Neural cell (in vitro differentiated cells): ENCODE measurements around the gene ATF6. TPM values are rescaled to one million over a fixed set of nuclear protein-coding genes. Genes with fewer than 3 reads are reported as not detected.

ENCODE experiments used
- H2AFZ ChIP-seq: fragments of 200-600, 300-800 bp; sonication (generic), shearing (Covaris generic); 2 replicates; pipeline ENCODE4 v1.6.0; 2014; ENCODE audit warnings: low read depth, mild to moderate bottlenecking, antibody characterized with exemption, low read length, moderate library complexity
- H3F3A ChIP-seq: fragments of 200-600 bp; shearing (Covaris generic); 2 replicates; pipeline ENCODE4 v1.6.1; 2016; ENCODE audit warnings: mild to moderate bottlenecking, moderate library complexity, mixed read lengths, antibody characterized with exemption, low read length; ENCODE audit not compliant: insufficient read depth, poor library complexity, severe bottlenecking
- H3K27ac ChIP-seq: fragments of 200-600, 300-800 bp; sonication (generic), shearing (Covaris generic); 2 replicates; pipeline ENCODE4 v1.5.1; 2014; ENCODE audit warnings: mild to moderate bottlenecking, low read length, moderate library complexity
- H3K27me3 ChIP-seq: fragments of 300-800, 200-600 bp; sonication (generic), shearing (Covaris generic); 2 replicates; pipeline ENCODE4 v1.6.0; 2014; ENCODE audit warnings: mild to moderate bottlenecking, low read depth, low read length, moderate library complexity; ENCODE audit not compliant: insufficient read depth
- H3K36me3 ChIP-seq: fragments of 300-800, 200-600 bp; sonication (generic), shearing (Covaris generic); 2 replicates; pipeline ENCODE4 v1.5.1; 2014; ENCODE audit warnings: mild to moderate bottlenecking, antibody characterized with exemption, low read length, moderate library complexity; ENCODE audit not compliant: insufficient read depth
- H3K4me2 ChIP-seq: fragments of 300-800, 200-600 bp; sonication (generic), shearing (Covaris generic); 2 replicates; pipeline ENCODE4 v1.6.0; 2014; ENCODE audit warnings: mild to moderate bottlenecking, low read length
- H3K4me3 ChIP-seq: fragments of 300-800, 200-600 bp; sonication (generic), shearing (Covaris generic); 2 replicates; pipeline ENCODE4 v1.5.1; 2014; ENCODE audit warnings: mild to moderate bottlenecking, low read length, moderate library complexity
- H3K79me2 ChIP-seq: fragments of 200-600 bp; shearing (Covaris generic); replicated peaks from 2 replicates; pipeline ENCODE4 v1.6.0; 2014; ENCODE audit warnings: mild to moderate bottlenecking, low read length, moderate library complexity; ENCODE audit not compliant: insufficient read depth
- H3K9ac ChIP-seq: fragments of 300-800, 200-600 bp; sonication (generic), shearing (Covaris generic); 2 replicates; pipeline ENCODE4 v1.6.1; 2016; ENCODE audit warnings: mild to moderate bottlenecking, low read length, mixed read lengths
- H3K9me2 ChIP-seq: fragments of 200-600 bp; shearing (Covaris generic); 2 replicates; pipeline ENCODE4 v1.6.1; 2016; ENCODE audit warnings: mild to moderate bottlenecking, low read length, mixed read lengths; ENCODE audit not compliant: insufficient read depth
- H3K9me3 ChIP-seq: fragments of 200-600, 300-800 bp; sonication (generic), shearing (Covaris generic); 2 replicates; pipeline ENCODE4 v1.6.1; 2016; ENCODE audit warnings: mild to moderate bottlenecking, mixed run types, low read length, moderate library complexity, mixed read lengths
- H4K20me1 ChIP-seq: fragments of 200-600 bp; shearing (Covaris generic); 2 replicates; pipeline ENCODE4 v1.6.1; 2016; ENCODE audit warnings: mild to moderate bottlenecking, mixed run types; ENCODE audit not compliant: insufficient read depth
- EP300 ChIP-seq: fragments of 450-650 bp; conservative IDR thresholded peaks from 2 replicates; pipeline ENCODE4 v1.6.1; 2014; ENCODE audit warnings: antibody characterized with exemption, mild to moderate bottlenecking, moderate library complexity; ENCODE audit not compliant: poor library complexity, severe bottlenecking
- EZH2 ChIP-seq: fragments of 200-600, 300-800 bp; shearing (Covaris generic), sonication (generic); IDR thresholded peaks from 2 replicates; pipeline ENCODE4 v1.6.1; 2014; ENCODE audit warnings: antibody characterized with exemption, low read length, borderline replicate concordance, mild to moderate bottlenecking; ENCODE audit not compliant: insufficient read depth, poor library complexity, severe bottlenecking
- MXI1 ChIP-seq: fragments of 450-650 bp; conservative IDR thresholded peaks from 2 replicates; pipeline ENCODE4 v1.6.1; 2014; ENCODE audit warnings: antibody characterized with exemption, mild to moderate bottlenecking; ENCODE audit not compliant: poor library complexity, severe bottlenecking
- POLR2AphosphoS5 ChIP-seq: IDR thresholded peaks from 2 replicates; pipeline ENCODE4 v1.6.1; 2012
- RAD21 ChIP-seq: fragments of 450-650 bp; conservative IDR thresholded peaks from 2 replicates; pipeline ENCODE4 v1.6.1; 2014; ENCODE audit warnings: antibody characterized with exemption, mild to moderate bottlenecking, moderate library complexity
- SMC3 ChIP-seq: fragments of 450-650 bp; conservative IDR thresholded peaks from 2 replicates; pipeline ENCODE4 v1.6.1; 2014; ENCODE audit warnings: antibody characterized with exemption, mild to moderate bottlenecking, moderate library complexity; ENCODE audit not compliant: poor library complexity
- TAF1 ChIP-seq: IDR thresholded peaks from 2 replicates; pipeline ENCODE4 v1.6.1; 2012; ENCODE audit warnings: low read depth
- polyA plus RNA-seq: library from polyadenylated mRNA; depleted of rRNA; stranded (reverse); fragments of >200 nt; gene quantifications from 2 replicates; pipeline ENCODE4 v1.2.3, GENCODE V29; 2014
- TF ChIP-seq, protein P1 (sequence below): fragments of 450-650 bp; IDR thresholded peaks from 2 replicates; pipeline ENCODE4 v1.5.1; 2014; ENCODE audit warnings: antibody characterized with exemption, mild to moderate bottlenecking, moderate library complexity; ENCODE audit not compliant: poor library complexity, severe bottlenecking
- TF ChIP-seq, protein P2 (sequence below): IDR thresholded peaks from 2 replicates; pipeline ENCODE4 v1.6.1; 2012; ENCODE audit warnings: borderline replicate concordance

Gene ATF6
- polyA plus RNA-seq, 1 donor from 2014 or later, result 16.6 TPM

DNA sequence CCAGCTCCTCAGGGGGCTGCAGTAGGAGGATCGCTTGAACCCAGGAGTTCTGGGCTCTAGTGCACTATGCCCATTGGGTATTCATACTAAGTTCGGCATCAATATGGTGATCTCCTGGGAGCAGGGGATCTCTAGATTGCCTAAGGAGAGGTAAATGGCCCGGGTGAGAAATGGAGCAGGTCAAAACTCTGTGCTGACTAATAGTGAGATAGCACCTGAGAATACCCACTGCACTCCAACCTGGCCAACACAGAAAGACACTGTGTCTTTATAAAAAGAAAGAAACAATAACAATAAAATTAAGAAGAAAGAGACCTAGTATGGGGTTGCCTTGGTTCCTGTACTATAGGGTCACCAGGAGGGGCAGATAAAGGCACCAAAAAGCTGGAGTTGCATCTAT is 30.3 kb upstream of the ATF6 start:
- Histone ChIP-seq H3K27ac (no peak overlapping the region), H2AFZ (no peak overlapping the region), H3K79me2 (no peaks in the 10 kb centered on the region), H4K20me1 (no peaks in the 10 kb centered on the region), H3K27me3 (no peaks in the 10 kb centered on the region), H3F3A (no peaks in the 10 kb centered on the region), H3K4me2 (no peak overlapping the region), H3K9me2 (no peaks in the 10 kb centered on the region), H3K9ac (no peak overlapping the region), H3K9me3 (no peaks in the 10 kb centered on the region), H3K36me3 (no peaks in the 10 kb centered on the region), H3K4me3 (no peak overlapping the region)
- TF ChIP-seq, protein P1, sequence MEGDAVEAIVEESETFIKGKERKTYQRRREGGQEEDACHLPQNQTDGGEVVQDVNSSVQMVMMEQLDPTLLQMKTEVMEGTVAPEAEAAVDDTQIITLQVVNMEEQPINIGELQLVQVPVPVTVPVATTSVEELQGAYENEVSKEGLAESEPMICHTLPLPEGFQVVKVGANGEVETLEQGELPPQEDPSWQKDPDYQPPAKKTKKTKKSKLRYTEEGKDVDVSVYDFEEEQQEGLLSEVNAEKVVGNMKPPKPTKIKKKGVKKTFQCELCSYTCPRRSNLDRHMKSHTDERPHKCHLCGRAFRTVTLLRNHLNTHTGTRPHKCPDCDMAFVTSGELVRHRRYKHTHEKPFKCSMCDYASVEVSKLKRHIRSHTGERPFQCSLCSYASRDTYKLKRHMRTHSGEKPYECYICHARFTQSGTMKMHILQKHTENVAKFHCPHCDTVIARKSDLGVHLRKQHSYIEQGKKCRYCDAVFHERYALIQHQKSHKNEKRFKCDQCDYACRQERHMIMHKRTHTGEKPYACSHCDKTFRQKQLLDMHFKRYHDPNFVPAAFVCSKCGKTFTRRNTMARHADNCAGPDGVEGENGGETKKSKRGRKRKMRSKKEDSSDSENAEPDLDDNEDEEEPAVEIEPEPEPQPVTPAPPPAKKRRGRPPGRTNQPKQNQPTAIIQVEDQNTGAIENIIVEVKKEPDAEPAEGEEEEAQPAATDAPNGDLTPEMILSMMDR, result no peak
- TF ChIP-seq RAD21 (no peak), MXI1 (no peak), SMC3 (no peak), TAF1 (no peak)
- TF ChIP-seq, protein P2, sequence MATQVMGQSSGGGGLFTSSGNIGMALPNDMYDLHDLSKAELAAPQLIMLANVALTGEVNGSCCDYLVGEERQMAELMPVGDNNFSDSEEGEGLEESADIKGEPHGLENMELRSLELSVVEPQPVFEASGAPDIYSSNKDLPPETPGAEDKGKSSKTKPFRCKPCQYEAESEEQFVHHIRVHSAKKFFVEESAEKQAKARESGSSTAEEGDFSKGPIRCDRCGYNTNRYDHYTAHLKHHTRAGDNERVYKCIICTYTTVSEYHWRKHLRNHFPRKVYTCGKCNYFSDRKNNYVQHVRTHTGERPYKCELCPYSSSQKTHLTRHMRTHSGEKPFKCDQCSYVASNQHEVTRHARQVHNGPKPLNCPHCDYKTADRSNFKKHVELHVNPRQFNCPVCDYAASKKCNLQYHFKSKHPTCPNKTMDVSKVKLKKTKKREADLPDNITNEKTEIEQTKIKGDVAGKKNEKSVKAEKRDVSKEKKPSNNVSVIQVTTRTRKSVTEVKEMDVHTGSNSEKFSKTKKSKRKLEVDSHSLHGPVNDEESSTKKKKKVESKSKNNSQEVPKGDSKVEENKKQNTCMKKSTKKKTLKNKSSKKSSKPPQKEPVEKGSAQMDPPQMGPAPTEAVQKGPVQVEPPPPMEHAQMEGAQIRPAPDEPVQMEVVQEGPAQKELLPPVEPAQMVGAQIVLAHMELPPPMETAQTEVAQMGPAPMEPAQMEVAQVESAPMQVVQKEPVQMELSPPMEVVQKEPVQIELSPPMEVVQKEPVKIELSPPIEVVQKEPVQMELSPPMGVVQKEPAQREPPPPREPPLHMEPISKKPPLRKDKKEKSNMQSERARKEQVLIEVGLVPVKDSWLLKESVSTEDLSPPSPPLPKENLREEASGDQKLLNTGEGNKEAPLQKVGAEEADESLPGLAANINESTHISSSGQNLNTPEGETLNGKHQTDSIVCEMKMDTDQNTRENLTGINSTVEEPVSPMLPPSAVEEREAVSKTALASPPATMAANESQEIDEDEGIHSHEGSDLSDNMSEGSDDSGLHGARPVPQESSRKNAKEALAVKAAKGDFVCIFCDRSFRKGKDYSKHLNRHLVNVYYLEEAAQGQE, result no peak

GRCh38 chr1:161736335-161736969 is 29.7 kb upstream of the ATF6 start:
- Histone ChIP-seq H3K27me3 (no peaks in the 10 kb centered on the region), H3K4me3 (no peak overlapping the region), H3K79me2 (no peaks in the 10 kb centered on the region), H3K27ac (no peak overlapping the region), H3K36me3 (no peaks in the 10 kb centered on the region), H3K9me2 (no peaks in the 10 kb centered on the region), H3K9me3 (no peaks in the 10 kb centered on the region), H3F3A (no peaks in the 10 kb centered on the region), H4K20me1 (no peaks in the 10 kb centered on the region), H2AFZ (no peak overlapping the region), H3K4me2 (no peak overlapping the region), H3K9ac (no peak overlapping the region)
- TF ChIP-seq, protein P2, result no peak
- TF ChIP-seq RAD21, result no peak
- no peak for TF ChIP-seq POLR2AphosphoS5
- TF ChIP-seq EZH2, result no peak
- TF ChIP-seq MXI1, result no peak
- TF ChIP-seq EP300, result no peak
- TF ChIP-seq TAF1, result no peak
- no peak for TF ChIP-seq SMC3
- TF ChIP-seq, protein P1, result no peak
